A549 (cell line): ENCODE measurements around the gene LETM1. TPM values are rescaled to one million over a fixed set of nuclear protein-coding genes. Genes with fewer than 3 reads are reported as not detected.

ENCODE experiments used
- ATAC-seq, 2 experiments: fragments of 200-7000 bp in 1 of 2; fragments of >200 bp in 1 of 2; cut with Nextera tagmentation in 1 of 2; cut with Tn5 transposase in 1 of 2; 3 replicates each; pipeline versions ENCODE4 v1.8.0 to v1.9.1; 2018 to 2020; ENCODE audit warnings: mild to moderate bottlenecking in 1 of 2, moderate library complexity in 1 of 2
- CTCF ChIA-PET: fragments of 300-600 bp; sonication (Branson Sonifier 250); formaldehyde crosslinking; extraction: SDS; loops from one replicate; lab custom pipeline; 2021; ENCODE audit warnings: antibody characterized with exemption, inconsistent platforms; lab: Yijun Ruan, JAX
- POLR2A ChIA-PET: fragments of 350-600 bp; formaldehyde crosslinking; extraction: SDS; loops from one replicate; lab custom pipeline; 2021; ENCODE audit warnings: antibody characterized with exemption, inconsistent platforms; lab: Yijun Ruan, JAX
- DNase-seq, 2 experiments: peaks; one replicate each; pipeline versions ENCODE4 v3.0.0 to v3.0.0-alpha.2; 2011 to 2016; ENCODE audit warnings: low read depth in 1 of 2, low spot score in 1 of 2
- FAIRE-seq: peaks from 2 replicates; lab custom pipeline; 2011; peaks lifted over from hg19 to GRCh38; lab: Jason Lieb, UNC
- H3K27ac ChIP-seq, 2 experiments: fragments of >200 bp; sonication (Bioruptor Twin); formaldehyde crosslinking; 3 replicates each; pipeline ENCODE4 v1.5.1; 2016 to 2017
- H3K4me1 ChIP-seq: fragments of >200 bp; sonication (Bioruptor Twin); formaldehyde crosslinking; 3 replicates; pipeline ENCODE4 v1.6.1; 2016
- H3K4me2 ChIP-seq: fragments of >200 bp; sonication (Bioruptor Twin); formaldehyde crosslinking; 3 replicates; pipeline ENCODE4 v1.6.1; 2016
- H3K4me3 ChIP-seq: fragments of >200 bp; sonication (Bioruptor Twin); formaldehyde crosslinking; 3 replicates; pipeline ENCODE4 v1.5.1; 2016
- H3K9me3 ChIP-seq: fragments of >200 bp; sonication (Bioruptor Twin); formaldehyde crosslinking; 3 replicates; pipeline ENCODE4 v1.6.1; 2016
- BHLHE40 ChIP-seq: IDR thresholded peaks from 2 replicates; pipeline ENCODE4 v1.6.1; 2012; ENCODE audit warnings: low read depth, low read length, inconsistent platforms
- CBX2 ChIP-seq: fragments of 200-600 bp; sonication (generic); IDR thresholded peaks from 2 replicates; pipeline ENCODE4 v1.6.1; 2016; ENCODE audit warnings: low read depth, mild to moderate bottlenecking, borderline replicate concordance
- CHD2 ChIP-seq: fragments of 150-350 bp; IDR thresholded peaks from 2 replicates; pipeline ENCODE4 v1.6.1; 2014; ENCODE audit warnings: low read length; ENCODE audit not compliant: partially characterized antibody
- CHD4 ChIP-seq: fragments of 200-600 bp; sonication (generic); IDR thresholded peaks from 2 replicates; pipeline ENCODE4 v1.6.1; 2016; ENCODE audit warnings: antibody characterized with exemption, mild to moderate bottlenecking, borderline replicate concordance
- FOSB ChIP-seq: fragments of 250-450 bp; sonication (Bioruptor Pico); IDR thresholded peaks from 2 replicates; pipeline ENCODE4 v1.5.0; 2020; ENCODE audit warnings: mild to moderate bottlenecking, moderate library complexity
- HEYL ChIP-seq: fragments of 250-450 bp; sonication (Bioruptor Pico); IDR thresholded peaks from 2 replicates; pipeline ENCODE4 v1.8.0; 2021; ENCODE audit warnings: mild to moderate bottlenecking, moderate library complexity
- HOXA7 ChIP-seq: fragments of 250-450 bp; sonication (Bioruptor Pico); IDR thresholded peaks from 2 replicates; pipeline ENCODE4 v1.5.0; 2020; ENCODE audit warnings: mild to moderate bottlenecking, moderate library complexity
- KDM1A ChIP-seq: fragments of 200-600 bp; sonication (generic); IDR thresholded peaks from 2 replicates; pipeline ENCODE4 v1.6.1; 2016; ENCODE audit warnings: low read depth, mild to moderate bottlenecking
- MAFK ChIP-seq: fragments of 450-650 bp; IDR thresholded peaks from 2 replicates; pipeline ENCODE4 v1.6.1; 2014; ENCODE audit not compliant: partially characterized antibody
- POLR2A ChIP-seq: IDR thresholded peaks from 2 replicates; pipeline ENCODE4 v1.6.1; 2012; ENCODE audit warnings: mild to moderate bottlenecking, low read length
- POLR2AphosphoS2 ChIP-seq: conservative IDR thresholded peaks from 2 replicates; pipeline ENCODE4 v1.6.1; 2012; ENCODE audit warnings: low read length, improper control_type of control experiment, inconsistent platforms
- RNF2 ChIP-seq: fragments of 200-600 bp; sonication (generic); IDR thresholded peaks from 2 replicates; pipeline ENCODE4 v1.6.1; 2016; ENCODE audit warnings: low read depth, mild to moderate bottlenecking, antibody characterized with exemption, moderate library complexity, borderline replicate concordance
- SREBF2 ChIP-seq: fragments of 450-650 bp; IDR thresholded peaks from 2 replicates; pipeline ENCODE4 v1.6.1; 2014; ENCODE audit warnings: mild to moderate bottlenecking, moderate library complexity
- TP53 ChIP-seq: fragments of 250-450 bp; sonication (Bioruptor Pico); IDR thresholded peaks from 2 replicates; pipeline ENCODE4 v1.5.0; 2021; ENCODE audit warnings: mild to moderate bottlenecking, moderate library complexity
- ZC3H11A ChIP-seq: fragments of 450-650 bp; IDR thresholded peaks from 2 replicates; pipeline ENCODE4 v1.6.1; 2014; ENCODE audit warnings: antibody characterized with exemption, mild to moderate bottlenecking
- ZNF302 ChIP-seq: fragments of 250-450 bp; sonication (Bioruptor Pico); IDR thresholded peaks from 2 replicates; pipeline ENCODE4 v1.9.0; 2021; ENCODE audit warnings: inconsistent platforms, mild to moderate bottlenecking, moderate library complexity
- WGBS: methylation state at CpG from one replicate; pipeline ENCODE4 v1.1.6; 2017; ENCODE audit errors: missing lambda C conversion rate; 5-methylcytosine and 5-hydroxymethylcytosine counted together
- polyA plus RNA-seq, 4 experiments: library from polyadenylated mRNA; depleted of rRNA in 3 of 4; stranded (reverse); fragments of >200 nt; fragmentation: RNase III in 1 of 4; extraction: RNeasy Plus Mini Kit Qiagen cat#74134 plus additional on column Dnase treatment in 1 of 4; gene quantifications; 2 replicates in 3 of 4; 3 replicates in 1 of 4; pipeline ENCODE4 v1.2.3, GENCODE V29; 2011 to 2017
- TF ChIP-seq, protein P1 (sequence below): IDR thresholded peaks from 2 replicates; pipeline ENCODE4 v1.6.1; 2012
- TF ChIP-seq, protein P2 (sequence below): fragments of >200 bp; sonication (Bioruptor Twin); formaldehyde crosslinking; IDR thresholded peaks from 3 replicates; pipeline ENCODE4 v1.5.1; 2016

LETM1 gene
- polyA plus RNA-seq, 2 of the 4 experiments (the other 2 are of a cell fraction), result 18.6 to 29.6 TPM

DNA sequence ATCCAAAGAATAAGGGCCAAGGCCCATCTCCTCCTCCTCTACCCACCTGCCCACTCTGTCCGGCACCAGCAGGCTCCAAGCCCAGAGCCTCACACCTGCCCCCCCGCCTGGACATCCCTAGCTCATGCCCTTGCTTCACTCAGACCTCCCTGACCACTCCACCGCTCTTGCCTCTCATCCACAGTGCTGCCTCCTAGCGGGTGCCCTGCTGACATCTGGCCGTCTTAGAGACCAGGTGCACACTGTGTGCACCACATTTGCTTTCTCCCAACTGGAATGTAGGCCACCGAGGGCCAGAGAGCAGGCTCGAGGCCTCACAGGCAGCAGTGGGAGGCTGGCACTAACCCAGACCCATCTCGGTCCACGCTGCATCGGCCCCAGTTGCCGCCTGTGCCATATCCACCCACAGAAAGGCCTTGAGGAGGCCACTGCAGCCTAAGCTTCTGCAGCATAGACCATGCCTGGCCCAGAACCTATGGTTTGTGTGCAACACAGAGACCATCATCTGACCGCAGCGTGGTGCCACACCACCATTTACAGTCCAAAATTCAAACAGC lies 13.5 kb downstream of the LETM1 start:
- FAIRE-seq, result no peak
- TF ChIP-seq BHLHE40 (no peak), POLR2AphosphoS2 (no peak), HEYL (CRISPR knock-in tag) (no peak), KDM1A (no peak), TP53 (CRISPR knock-in tag) (no peak), CHD4 (no peak), ZNF302 (CRISPR knock-in tag) (no peak), HOXA7 (no peak), FOSB (CRISPR knock-in tag) (no peak)
- TF ChIP-seq, protein P1, sequence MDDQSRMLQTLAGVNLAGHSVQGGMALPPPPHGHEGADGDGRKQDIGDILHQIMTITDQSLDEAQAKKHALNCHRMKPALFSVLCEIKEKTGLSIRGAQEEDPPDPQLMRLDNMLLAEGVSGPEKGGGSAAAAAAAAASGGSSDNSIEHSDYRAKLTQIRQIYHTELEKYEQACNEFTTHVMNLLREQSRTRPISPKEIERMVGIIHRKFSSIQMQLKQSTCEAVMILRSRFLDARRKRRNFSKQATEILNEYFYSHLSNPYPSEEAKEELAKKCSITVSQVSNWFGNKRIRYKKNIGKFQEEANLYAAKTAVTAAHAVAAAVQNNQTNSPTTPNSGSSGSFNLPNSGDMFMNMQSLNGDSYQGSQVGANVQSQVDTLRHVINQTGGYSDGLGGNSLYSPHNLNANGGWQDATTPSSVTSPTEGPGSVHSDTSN, result no peak
- TF ChIP-seq, all 56 proteins: peak for 0
- Histone ChIP-seq H3K4me1 (no peaks in the 10 kb centered on the region), H3K27ac (no peak overlapping the region), H3K4me3 (no peak overlapping the region), H3K9me3 (no peaks in the 10 kb centered on the region), H3K4me2 (no peak overlapping the region)
- no peak for DNase-seq
- CTCF ChIA-PET, result interaction anchor here (1.1 kb wide), 1 partner anchor 33 kb away, joined by 8 read pairs; no protein-coding TSS in a partner anchor
- POLR2A ChIA-PET, result interaction anchor here (0.6 kb wide), 2 partner anchors 9 to 13 kb away, joined by 3 read pairs; no protein-coding TSS in a partner anchor
- WGBS, result 85% methylated on average over 7 of the region's 13 CpGs
- peak in 1 of 2 experiments; percentile 63; a peak in 3 of 6 replicates for ATAC-seq

GRCh38 chr4:1841887-1842210 lies 14.1 kb downstream of the LETM1 start:
- Histone ChIP-seq H3K4me3 (no peak overlapping the region), H3K9me3 (no peaks in the 10 kb centered on the region), H3K4me1 (no peaks in the 10 kb centered on the region), H3K27ac (no peak overlapping the region), H3K4me2 (no peak overlapping the region)
- 81% methylated on average over 4 of the region's 9 CpGs for WGBS
- TF ChIP-seq SREBF2 (no peak), POLR2AphosphoS2 (no peak), CBX2 (no peak), CHD2 (no peak), ZC3H11A (no peak)
- TF ChIP-seq, protein P2, sequence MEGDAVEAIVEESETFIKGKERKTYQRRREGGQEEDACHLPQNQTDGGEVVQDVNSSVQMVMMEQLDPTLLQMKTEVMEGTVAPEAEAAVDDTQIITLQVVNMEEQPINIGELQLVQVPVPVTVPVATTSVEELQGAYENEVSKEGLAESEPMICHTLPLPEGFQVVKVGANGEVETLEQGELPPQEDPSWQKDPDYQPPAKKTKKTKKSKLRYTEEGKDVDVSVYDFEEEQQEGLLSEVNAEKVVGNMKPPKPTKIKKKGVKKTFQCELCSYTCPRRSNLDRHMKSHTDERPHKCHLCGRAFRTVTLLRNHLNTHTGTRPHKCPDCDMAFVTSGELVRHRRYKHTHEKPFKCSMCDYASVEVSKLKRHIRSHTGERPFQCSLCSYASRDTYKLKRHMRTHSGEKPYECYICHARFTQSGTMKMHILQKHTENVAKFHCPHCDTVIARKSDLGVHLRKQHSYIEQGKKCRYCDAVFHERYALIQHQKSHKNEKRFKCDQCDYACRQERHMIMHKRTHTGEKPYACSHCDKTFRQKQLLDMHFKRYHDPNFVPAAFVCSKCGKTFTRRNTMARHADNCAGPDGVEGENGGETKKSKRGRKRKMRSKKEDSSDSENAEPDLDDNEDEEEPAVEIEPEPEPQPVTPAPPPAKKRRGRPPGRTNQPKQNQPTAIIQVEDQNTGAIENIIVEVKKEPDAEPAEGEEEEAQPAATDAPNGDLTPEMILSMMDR, result no peak
- ChIA-PET CTCF (no interaction called here), POLR2A (no interaction called here)
- no peak for ATAC-seq
- no peak for FAIRE-seq
- DNase-seq, result no peak

DNA sequence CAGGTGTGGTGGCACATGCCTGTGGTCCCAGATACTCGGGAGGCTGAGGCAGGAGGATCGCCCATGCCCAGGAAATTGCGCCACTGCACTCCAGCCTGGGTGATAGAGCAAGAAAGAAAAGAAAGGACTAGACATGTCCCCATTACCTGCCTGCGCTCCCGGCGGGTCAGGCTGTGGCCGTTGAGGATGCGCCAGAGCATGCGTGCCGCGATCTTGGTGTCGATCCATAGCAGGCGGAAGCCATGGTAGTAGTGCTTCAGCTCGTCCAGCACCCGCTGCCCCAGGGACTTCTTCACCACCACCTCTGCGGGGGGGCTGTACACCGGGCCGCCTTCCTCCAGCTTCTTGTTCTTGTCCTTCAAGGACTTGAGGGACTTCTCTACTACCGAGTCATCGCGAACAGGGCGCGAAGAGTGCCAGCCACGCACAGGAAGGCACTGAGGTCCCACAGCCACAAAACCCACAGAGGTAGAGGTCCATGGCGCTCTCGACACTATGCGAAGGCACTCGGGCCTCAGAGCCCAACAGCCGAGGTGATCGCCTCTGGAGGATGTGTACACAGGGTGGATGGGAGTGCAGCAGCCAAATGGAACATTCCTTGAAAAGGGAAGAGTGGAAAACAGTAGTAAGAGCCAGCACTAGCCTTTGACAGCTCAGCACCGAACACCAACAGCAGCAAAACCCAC lies 14.6 kb downstream of the LETM1 start:
- no peak for DNase-seq
- Histone ChIP-seq H3K4me3 (no peak overlapping the region), H3K9me3 (no peaks in the 10 kb centered on the region), H3K27ac (no peak overlapping the region), H3K4me1 (no peaks in the 10 kb centered on the region), H3K4me2 (no peak overlapping the region)
- CTCF ChIA-PET, result no interaction called here
- 92% methylated on average over 28 of the region's 31 CpGs for WGBS
- TF ChIP-seq TP53 (CRISPR knock-in tag) (no peak), POLR2AphosphoS2 (no peak), MAFK (no peak), HOXA7 (no peak)
- no peak for ATAC-seq
- POLR2A ChIA-PET, result no interaction called here
- no peak for FAIRE-seq

- ATAC-seq (no peak), DNase-seq (no peak), FAIRE-seq (no peak)
- 92% methylated on average over 7 of the region's 7 CpGs for WGBS
- Histone ChIP-seq H3K9me3 (no peaks in the 10 kb centered on the region), H3K4me1 (no peaks in the 10 kb centered on the region), H3K4me2 (no peak overlapping the region), H3K27ac (no peak overlapping the region), H3K4me3 (no peak overlapping the region)
- ChIA-PET CTCF (interaction anchor here (1.5 kb wide), 1 partner anchor 93 kb away, joined by 3 read pairs; no protein-coding TSS in a partner anchor), POLR2A (no interaction called here)
- no peak for TF ChIP-seq RNF2
- TF ChIP-seq POLR2A, result no peak
Observed at GRCh38 chr4:1839282-1839681, 16.7 kb downstream of the LETM1 start.
